Uterus (tissue), 4 donors: ENCODE measurements around the gene CMTM5. TPM values are rescaled to one million over a fixed set of nuclear protein-coding genes. Genes with fewer than 3 reads are reported as not detected.

ENCODE experiments used
- DNase-seq, 2 donors: peaks; one replicate each; pipeline ENCODE4 v3.0.0-alpha.2; 2019 to 2020
- H3K27ac ChIP-seq, 2 donors: fragments of 200-600 bp; sonication (generic); 1 replicate in 1 of 2; 2 replicates in 1 of 2; pipeline ENCODE4 v1.5.1; 2016 to 2018
- H3K27me3 ChIP-seq, 2 donors: fragments of 200-600 bp; sonication (generic); one replicate each; pipeline ENCODE4 v1.5.1; 2018 to 2019; ENCODE audit warnings: control low read depth in 1 of 2
- H3K36me3 ChIP-seq, 2 donors: fragments of 200-600 bp; sonication (generic); one replicate each; pipeline ENCODE4 v1.5.1; 2019; ENCODE audit warnings: control low read depth in 1 of 2
- H3K4me1 ChIP-seq, 2 donors: fragments of 200-600 bp; sonication (generic); one replicate each; pipeline ENCODE4 v1.5.1; 2018 to 2019; ENCODE audit warnings: control low read depth in 1 of 2
- H3K4me3 ChIP-seq, 2 donors: fragments of 200-600 bp; sonication (generic); 1 replicate in 1 of 2; 2 replicates in 1 of 2; pipeline ENCODE4 v1.5.1; 2018 to 2019; ENCODE audit warnings: mild to moderate bottlenecking in 1 of 2
- H3K9me3 ChIP-seq, 2 donors: fragments of 200-600 bp; sonication (generic); one replicate each; pipeline ENCODE4 v1.5.1; 2019; ENCODE audit warnings: control low read depth in 1 of 2
- CTCF ChIP-seq, 4 experiments: fragments of 200-600 bp in 2 of 4; fragments of 450-650 bp in 2 of 4; sonication (generic) in 2 of 4; IDR thresholded peaks; one replicate each; pipeline ENCODE4 v1.5.1; 2016 to 2019; ENCODE audit warnings: antibody characterized with exemption in 4 of 4, mild to moderate bottlenecking in 2 of 4, moderate library complexity in 1 of 4
- POLR2A ChIP-seq, 2 donors: fragments of 450-650 bp; IDR thresholded peaks; one replicate each; pipeline ENCODE4 v1.6.1; 2016; ENCODE audit warnings: antibody characterized with exemption in 2 of 2, mild to moderate bottlenecking in 1 of 2, moderate library complexity in 1 of 2
- intact Hi-C: fragments of 100-400 bp; cut with DNase I; formaldehyde crosslinking; loops from one replicate; pipeline ENCODE4 v1.15.1; 2023; ENCODE audit warnings: low total_unique reads
- total RNA-seq, 4 donors: library from RNA; depleted of rRNA in 3 of 4; stranded (reverse); fragments of >200 nt in 3 of 4; gene quantifications; one replicate each; pipeline versions ENCODE4 v1.1.0 to v1.2.4, GENCODE V29; 2014 to 2023
- donor health status: DM: yes; HTN: yes; CAD: no.

CMTM5 gene
- total RNA-seq, 4 donors from 2014 or later = 1.3 to 14.9 (median 6.5) TPM; not detected in 1

- Histone ChIP-seq H3K36me3 (no peaks in the 10 kb centered on the region), H3K27ac (no peak overlapping the region), H3K27me3 (no peaks in the 10 kb centered on the region), H3K4me1 (no peaks in the 10 kb centered on the region), H3K9me3 (no peaks in the 10 kb centered on the region), H3K4me3 (no peak overlapping the region)
- DNase-seq = no peak
- intact Hi-C loops = no loop called here
- TF ChIP-seq CTCF (IDR thresholded peaks at IDR 0.05) (no peak), POLR2A (IDR thresholded peaks at IDR 0.05) (no peak)
Measured at GRCh38 chr14:23411563-23412525, 35.0 kb downstream of the CMTM5 start.

GRCh38 chr14:23413681-23414080 lies 36.8 kb downstream of the CMTM5 start:
- Histone ChIP-seq H3K36me3 (no peaks in the 10 kb centered on the region), H3K27ac (no peak overlapping the region), H3K27me3 (no peaks in the 10 kb centered on the region), H3K9me3 (no peaks in the 10 kb centered on the region), H3K4me1 (no peaks in the 10 kb centered on the region), H3K4me3 (no peak overlapping the region)
- no peak for DNase-seq
- TF ChIP-seq POLR2A (IDR thresholded peaks at IDR 0.05) (no peak), CTCF (IDR thresholded peaks at IDR 0.05) (no peak)
- intact Hi-C loops = no loop called here

DNA sequence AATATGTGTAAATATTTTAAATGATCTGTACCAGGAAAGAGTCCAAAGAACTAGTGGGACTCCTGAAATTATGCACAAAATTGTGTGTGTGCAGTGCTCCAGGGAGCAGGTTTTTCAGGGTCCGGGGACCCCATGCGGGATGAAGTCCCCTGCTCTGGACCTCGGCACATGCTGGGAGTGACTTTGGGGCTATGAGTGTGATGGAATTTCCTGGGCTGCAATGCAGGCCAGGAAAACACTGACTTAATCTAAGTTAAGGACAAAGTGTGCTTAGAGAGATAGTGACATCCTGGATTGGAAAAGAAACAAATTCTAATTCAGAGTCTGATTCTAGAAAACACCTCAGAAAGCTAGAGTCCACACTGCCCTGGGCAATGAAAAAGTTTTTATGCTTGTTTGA lies 37.4 kb downstream of the CMTM5 start:
- Histone ChIP-seq H3K4me1 (no peaks in the 10 kb centered on the region), H3K27ac (no peak overlapping the region), H3K36me3 (no peaks in the 10 kb centered on the region), H3K4me3 (no peak overlapping the region), H3K9me3 (no peaks in the 10 kb centered on the region), H3K27me3 (no peaks in the 10 kb centered on the region)
- TF ChIP-seq CTCF (IDR thresholded peaks at IDR 0.05) = no peak
- no peak for TF ChIP-seq POLR2A (IDR thresholded peaks at IDR 0.05)
- DNase-seq = no peak
- intact Hi-C loops = no loop called here

- no peaks in the 10 kb centered on the region for H3K36me3 ChIP-seq
- H3K4me3 ChIP-seq = no peak overlapping the region
- intact Hi-C loops = no loop called here
- DNase-seq = no peak
- H3K4me1 ChIP-seq = no peaks in the 10 kb centered on the region
- TF ChIP-seq CTCF (IDR thresholded peaks at IDR 0.05) (no peak), POLR2A (IDR thresholded peaks at IDR 0.05) (no peak)
- H3K27me3 ChIP-seq = no peaks in the 10 kb centered on the region
- no peaks in the 10 kb centered on the region for H3K9me3 ChIP-seq
- H3K27ac ChIP-seq = no peak overlapping the region
Measured at GRCh38 chr14:23414906-23415820, 38.3 kb downstream of the CMTM5 start.
